ENCODE results near the gene NKAIN4. TPM values are rescaled to one million over a fixed set of nuclear protein-coding genes. Genes with fewer than 3 reads are reported as not detected.

The NKAIN4 gene
- total RNA-seq, 3 donors from 2014 or later = not detected

- intact Hi-C loops (cut with DNase I; ENCODE audit: low total_unique reads) = no loop called here
- Histone ChIP-seq H3K4me3 (no peak overlapping the region), H3K27me3 (no peaks in the 10 kb centered on the region), H3K27ac (peak overlapping the region in 1 of 2 donors; percentile 43), H3K9me3 (no peaks in the 10 kb centered on the region), H3K36me3 (no peaks in the 10 kb centered on the region), H3K4me1 (no peaks in the 10 kb centered on the region)
- TF ChIP-seq POLR2A (IDR thresholded peaks at IDR 0.05) (no peak), CTCF (IDR thresholded peaks at IDR 0.05) (no peak), POLR2AphosphoS5 (IDR thresholded peaks at IDR 0.05) (no peak)
- DNase-seq (ENCODE audit: low spot score in 2 of 2) = no peak
Observed at GRCh38 chr20:63284981-63285524, 30.8 kb upstream of the NKAIN4 start.

- H3K36me3 ChIP-seq = no peaks in the 10 kb centered on the region
Observed at GRCh38 chr20:63284544-63284949, 30.3 kb upstream of the NKAIN4 start.

GRCh38 chr20:63284083-63284440 is 29.8 kb upstream of the NKAIN4 start:
- Histone ChIP-seq H3K27me3 (no peaks in the 10 kb centered on the region), H3K36me3 (no peaks in the 10 kb centered on the region), H3K27ac (peak overlapping the region in 1 of 2 donors; percentile 12), H3K4me1 (no peaks in the 10 kb centered on the region), H3K4me3 (no peak overlapping the region), H3K9me3 (no peaks in the 10 kb centered on the region)
- TF ChIP-seq POLR2A (IDR thresholded peaks at IDR 0.05) (no peak), CTCF (IDR thresholded peaks at IDR 0.05) (no peak), POLR2AphosphoS5 (IDR thresholded peaks at IDR 0.05) (no peak)
- intact Hi-C loops (cut with DNase I; ENCODE audit: low total_unique reads) = no loop called here
- no peak for DNase-seq (ENCODE audit: low spot score in 2 of 2)

More at GRCh38 chr20:63284544-63284949, 30.3 kb upstream of the NKAIN4 start:
- no peak for DNase-seq (ENCODE audit: low spot score in 2 of 2)
- Histone ChIP-seq H3K4me3 (no peak overlapping the region), H3K4me1 (no peaks in the 10 kb centered on the region), H3K27ac (peak overlapping the region in 1 of 2 donors; percentile 43), H3K27me3 (no peaks in the 10 kb centered on the region), H3K9me3 (no peaks in the 10 kb centered on the region)
- intact Hi-C loops (cut with DNase I; ENCODE audit: low total_unique reads) = no loop called here
- TF ChIP-seq POLR2A (IDR thresholded peaks at IDR 0.05) (no peak), CTCF (IDR thresholded peaks at IDR 0.05) (no peak), POLR2AphosphoS5 (IDR thresholded peaks at IDR 0.05) (no peak)

GRCh38 chr20:63283397-63284082 is 29.3 kb upstream of the NKAIN4 start:
- no peaks in the 10 kb centered on the region for H3K9me3 ChIP-seq
- no peak for DNase-seq (ENCODE audit: low spot score in 2 of 2)
- H3K36me3 ChIP-seq = no peaks in the 10 kb centered on the region
- intact Hi-C loops (cut with DNase I; ENCODE audit: low total_unique reads) = no loop called here
- H3K4me3 ChIP-seq = no peak overlapping the region
- no peaks in the 10 kb centered on the region for H3K27me3 ChIP-seq
- no peak overlapping the region for H3K27ac ChIP-seq
- H3K4me1 ChIP-seq = no peaks in the 10 kb centered on the region
- TF ChIP-seq CTCF (IDR thresholded peaks at IDR 0.05) (no peak), POLR2AphosphoS5 (IDR thresholded peaks at IDR 0.05) (no peak), POLR2A (IDR thresholded peaks at IDR 0.05) (no peak)

- Histone ChIP-seq H3K9me3 (no peaks in the 10 kb centered on the region), H3K4me3 (no peak overlapping the region), H3K36me3 (no peaks in the 10 kb centered on the region), H3K27ac (no peak overlapping the region), H3K4me1 (no peaks in the 10 kb centered on the region), H3K27me3 (no peaks in the 10 kb centered on the region)
- DNase-seq (ENCODE audit: low spot score in 2 of 2) = no peak
- intact Hi-C loops (cut with DNase I; ENCODE audit: low total_unique reads) = no loop called here
- TF ChIP-seq POLR2AphosphoS5 (IDR thresholded peaks at IDR 0.05) (no peak), CTCF (IDR thresholded peaks at IDR 0.05) (no peak), POLR2A (IDR thresholded peaks at IDR 0.05) (no peak)
Observed at GRCh38 chr20:63282946-63283345, 28.7 kb upstream of the NKAIN4 start.

Measured in breast epithelium (tissue), 4 donors.